Esophagus muscularis mucosa (tissue), 4 donors: Measurements from ENCODE around the gene ELP2. TPM values are rescaled to one million over a fixed set of nuclear protein-coding genes. Genes with fewer than 3 reads are reported as not detected.
"Not testable (repeated sequence)": the region's sequence is repeated elsewhere in the genome, so short reads cannot be mapped to it uniquely, and the experiment has no call there.

ENCODE experiments used
- DNase-seq: peaks from one replicate; pipeline ENCODE4 v3.0.0-alpha.2; 2017; ENCODE audit errors: extremely low spot score
- H3K27ac ChIP-seq, 4 donors: fragments of 200-600 bp; sonication (generic); replicated peaks in 1 of 4; 1 replicate in 3 of 4; 2 replicates in 1 of 4; pipeline ENCODE4 v1.5.1; 2016 to 2019; ENCODE audit warnings: mild to moderate bottlenecking in 1 of 4
- H3K27me3 ChIP-seq, 4 donors: fragments of 200-600 bp; sonication (generic); one replicate each; pipeline versions ENCODE4 v1.5.1 to v1.6.0; 2016 to 2019
- H3K36me3 ChIP-seq, 4 donors: fragments of 200-600 bp; sonication (generic); one replicate each; pipeline ENCODE4 v1.5.1; 2016 to 2019
- H3K4me1 ChIP-seq, 4 donors: fragments of 200-600 bp; sonication (generic); one replicate each; pipeline ENCODE4 v1.5.1; 2016 to 2019
- H3K4me3 ChIP-seq, 4 donors: fragments of 200-600 bp; sonication (generic); 1 replicate in 2 of 4; 2 replicates in 2 of 4; pipeline ENCODE4 v1.5.1; 2016 to 2019; ENCODE audit warnings: mild to moderate bottlenecking in 4 of 4, moderate library complexity in 1 of 4
- H3K9me3 ChIP-seq, 4 donors: fragments of 200-600 bp; sonication (generic); 1 replicate in 3 of 4; 2 replicates in 1 of 4; pipeline ENCODE4 v1.5.1; 2016 to 2019
- CTCF ChIP-seq, 3 experiments: fragments of 200-600 bp in 2 of 3; fragments of 450-650 bp in 1 of 3; sonication (generic) in 2 of 3; IDR thresholded peaks; one replicate each; pipeline ENCODE4 v1.5.1; 2017 to 2019; ENCODE audit warnings: antibody characterized with exemption in 3 of 3, mild to moderate bottlenecking in 2 of 3, moderate library complexity in 1 of 3
- EP300 ChIP-seq: sonication (generic); formaldehyde crosslinking; IDR thresholded peaks from one replicate; pipeline ENCODE4 v1.6.1; 2017; ENCODE audit warnings: antibody characterized with exemption
- POLR2A ChIP-seq: fragments of 450-650 bp; IDR thresholded peaks from one replicate; pipeline ENCODE4 v1.6.1; 2017; ENCODE audit warnings: antibody characterized with exemption, moderate library complexity, mild to moderate bottlenecking, low read depth
- POLR2AphosphoS5 ChIP-seq, 2 donors: sonication (generic); formaldehyde crosslinking; IDR thresholded peaks; one replicate each; pipeline ENCODE4 v1.6.1; 2017; ENCODE audit warnings: antibody characterized with exemption in 2 of 2
- WGBS: methylation state at CpG from one replicate; pipeline ENCODE4 v1.1.5; 2018; 5-methylcytosine and 5-hydroxymethylcytosine counted together
- intact Hi-C: fragments of 100-400 bp; cut with DNase I; formaldehyde crosslinking; loops from one replicate; pipeline ENCODE4 v1.15.1; 2023
- total RNA-seq, 4 donors: library from RNA; depleted of rRNA; stranded (reverse); fragments of >200 nt; gene quantifications; one replicate each; pipeline versions ENCODE4 v1.1.0 to v1.2.1, GENCODE V29; 2016

ELP2 gene
- total RNA-seq, 4 donors from 2014 or later = 43.4 to 63.1 (median 48.2) TPM

DNA sequence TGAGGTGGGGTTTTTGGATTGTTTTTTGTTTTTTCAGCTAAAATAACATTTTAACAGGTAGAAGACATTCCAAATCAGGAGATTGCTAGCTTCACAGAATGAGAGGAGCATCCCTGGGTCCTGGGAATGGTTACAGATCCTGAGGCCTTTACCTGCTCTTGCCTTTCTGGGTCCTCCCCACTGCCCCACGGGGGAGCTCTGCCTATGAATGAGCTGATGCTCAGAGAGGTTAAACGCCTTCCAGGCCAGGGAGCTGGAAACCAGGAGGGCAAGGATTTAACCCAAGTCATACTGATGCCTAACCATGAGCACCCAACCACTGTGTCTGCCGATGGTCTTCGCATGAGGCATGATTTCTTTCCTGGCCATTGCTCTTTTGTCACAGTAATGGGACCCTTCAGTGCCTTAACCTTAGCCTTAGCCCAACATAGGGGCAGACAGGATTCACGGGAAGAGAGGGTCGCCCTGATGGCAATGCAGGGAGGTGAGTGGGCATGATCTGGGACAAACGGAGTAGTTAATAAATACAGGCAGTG lies 73.7 kb downstream of the ELP2 start:
- Histone ChIP-seq H3K36me3 (no peaks in the 10 kb centered on the region), H3K4me3 (no peak overlapping the region), H3K4me1 (no peaks in the 10 kb centered on the region), H3K27me3 (no peaks in the 10 kb centered on the region), H3K27ac (no peak overlapping the region), H3K9me3 (peaks cover 0 to 7% (median 0%) of the 10 kb centered on the region in 4 donors)
- TF ChIP-seq CTCF (IDR thresholded peaks at IDR 0.05) (no peak), POLR2A (no peak), POLR2AphosphoS5 (IDR thresholded peaks at IDR 0.05) (no peak), EP300 (no peak)
- intact Hi-C loops = no loop called here
- WGBS = 74% methylated on average over 7 of the region's 7 CpGs
- peak; percentile 79 for DNase-seq

- Histone ChIP-seq H3K27ac (no peak overlapping the region), H3K27me3 (no peaks in the 10 kb centered on the region), H3K36me3 (no peaks in the 10 kb centered on the region), H3K4me1 (no peaks in the 10 kb centered on the region), H3K4me3 (no peak overlapping the region), H3K9me3 (peaks cover 0 to 8% (median 0%) of the 10 kb centered on the region in 4 donors)
- DNase-seq = peak; percentile 72
- TF ChIP-seq POLR2AphosphoS5 (IDR thresholded peaks at IDR 0.05) (no peak), CTCF (IDR thresholded peaks at IDR 0.05) (no peak), POLR2A (no peak), EP300 (no peak)
- intact Hi-C loops = no loop called here
- 84% methylated on average over 4 of the region's 4 CpGs for WGBS
These were observed 75.5 kb downstream of the ELP2 start for GRCh38 chr18:36205166-36205565.

DNA sequence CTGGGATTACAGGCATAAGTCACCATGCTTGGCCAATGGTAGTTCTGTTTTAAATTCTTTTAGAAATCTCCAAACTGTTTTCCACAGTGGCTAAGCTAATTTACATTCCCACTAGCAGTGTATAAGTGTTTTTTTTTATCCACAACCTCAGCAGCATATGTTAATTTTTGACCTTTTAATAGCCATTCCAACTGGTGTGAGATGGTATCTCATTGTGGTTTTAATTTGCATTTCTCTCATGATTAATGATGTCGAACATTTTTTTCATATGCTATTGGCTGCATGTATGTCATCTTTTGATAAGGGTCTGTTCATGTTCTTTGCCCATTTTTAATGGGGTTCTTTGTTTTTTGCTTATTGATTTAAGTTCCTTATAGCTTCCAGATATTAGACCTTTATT lies 77.6 kb downstream of the ELP2 start:
- Histone ChIP-seq H3K27ac (no peak overlapping the region), H3K4me1 (peaks cover 0 to 6% (median 2%) of the 10 kb centered on the region in 4 donors), H3K27me3 (no peaks in the 10 kb centered on the region), H3K4me3 (no peak overlapping the region), H3K36me3 (no peaks in the 10 kb centered on the region), H3K9me3 (peaks cover 0 to 8% (median 0%) of the 10 kb centered on the region in 4 donors)
- TF ChIP-seq CTCF (IDR thresholded peaks at IDR 0.05) (no peak), EP300 (no peak), POLR2AphosphoS5 (IDR thresholded peaks at IDR 0.05) (no peak), POLR2A (no peak)
- intact Hi-C loops = no loop called here
- 98% methylated on average over 1 of the region's 1 CpG for WGBS
- DNase-seq = no peak

DNA sequence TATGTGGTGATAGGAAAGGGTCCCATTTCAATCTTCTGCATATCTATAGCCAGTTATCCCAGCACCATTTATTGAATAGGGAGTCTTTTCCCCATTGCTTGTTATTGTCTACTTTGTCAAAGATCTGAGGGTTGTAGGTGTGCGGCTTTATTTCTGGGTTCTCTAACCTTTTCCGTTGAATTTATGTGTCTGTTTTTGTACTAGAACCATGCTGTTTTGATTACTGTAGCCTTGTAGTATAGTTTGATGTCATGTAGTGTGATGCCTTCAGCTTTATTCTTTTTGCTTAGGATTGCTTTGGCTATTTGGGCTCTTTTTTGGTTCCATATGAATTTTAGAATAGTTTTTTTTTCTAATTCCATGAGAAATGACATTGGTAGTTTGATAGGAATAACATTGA lies 78.3 kb downstream of the ELP2 start:
- H3K36me3 ChIP-seq, H3K27ac ChIP-seq, H3K27me3 ChIP-seq, H3K9me3 ChIP-seq, DNase-seq, H3K4me3 ChIP-seq, intact Hi-C loops: not testable (repeated sequence)
- H3K4me1 ChIP-seq = peaks cover 3 to 12% (median 9%) of the 10 kb centered on the region in 4 donors
- WGBS = 98% methylated on average over 2 of the region's 2 CpGs

- Histone ChIP-seq H3K36me3 (no peaks in the 10 kb centered on the region), H3K9me3 (peaks cover 0 to 8% (median 0%) of the 10 kb centered on the region in 4 donors), H3K27ac (no peak overlapping the region), H3K27me3 (no peaks in the 10 kb centered on the region), H3K4me1 (peaks cover 3 to 17% (median 15%) of the 10 kb centered on the region in 4 donors), H3K4me3 (no peak overlapping the region)
- WGBS = 82% methylated on average over 2 of the region's 6 CpGs
- intact Hi-C loops = no loop called here
- TF ChIP-seq POLR2A (no peak), EP300 (no peak), CTCF (IDR thresholded peaks at IDR 0.05) (no peak), POLR2AphosphoS5 (IDR thresholded peaks at IDR 0.05) (no peak)
- peak; percentile 88 for DNase-seq
These were observed 81.9 kb downstream of the ELP2 start for GRCh38 chr18:36211612-36212065.
